Islet of Langerhans (tissue), 1 donor: ENCODE results near the gene NTMT2.

ENCODE experiments used
- FAIRE-seq: peaks from one replicate; lab custom pipeline; 2011; peaks lifted over from hg19 to GRCh38; lab: Jason Lieb, UNC

NTMT2 gene

GRCh38 chr1:170210142-170210541 is 64.4 kb downstream of the NTMT2 start:
- FAIRE-seq = no peak

GRCh38 chr1:170213596-170213995 is 67.8 kb downstream of the NTMT2 start:
- no peak for FAIRE-seq

GRCh38 chr1:170214117-170215032 is 68.6 kb downstream of the NTMT2 start:
- no peak for FAIRE-seq

GRCh38 chr1:170215072-170215885 is 69.5 kb downstream of the NTMT2 start:
- FAIRE-seq = no peak

DNA sequence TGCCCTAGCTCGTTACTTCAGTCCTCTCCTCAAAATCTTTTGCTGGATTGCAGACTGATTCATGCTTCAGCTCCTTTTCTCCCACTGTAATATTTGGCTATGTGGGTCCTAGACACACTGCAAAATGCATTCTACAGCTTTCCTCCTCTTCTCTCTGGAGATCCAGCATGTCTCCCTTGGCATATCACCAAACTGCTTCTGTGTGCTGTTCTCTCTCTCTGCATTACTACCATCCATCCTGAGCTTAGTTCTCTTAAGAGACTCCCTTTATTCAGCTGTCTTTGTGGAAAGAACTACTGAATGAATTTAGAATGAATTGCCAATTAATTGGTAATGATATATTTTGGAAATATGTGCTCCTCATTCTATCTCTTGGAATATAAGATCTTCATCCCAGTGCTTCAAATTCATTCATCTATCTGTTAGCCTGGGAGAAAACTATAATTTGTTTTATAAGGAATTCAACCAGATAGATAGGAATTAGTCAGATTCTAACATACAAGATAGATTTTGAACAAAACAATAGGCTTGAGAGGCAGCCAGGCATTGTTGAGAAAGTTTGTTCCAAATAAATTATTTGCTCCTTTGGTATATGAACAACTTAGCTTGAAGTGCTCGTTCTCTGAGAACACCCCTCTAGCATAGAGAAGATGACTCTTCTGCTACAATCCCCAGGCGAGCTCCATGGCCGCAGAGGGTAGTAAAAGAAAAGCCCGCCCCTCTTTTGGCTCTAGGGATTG is 71.9 kb downstream of the NTMT2 start:
- no peak for FAIRE-seq

- FAIRE-seq = no peak
These were observed 72.5 kb downstream of the NTMT2 start for GRCh38 chr1:170218257-170218650.
